ENCODE results near the gene RP2.

Gene RP2

GRCh38 chrX:46836701-46837557 lies at the start of gene RP2:
RP2 (plus strand) TSS chrX:46837043; CDS start chrX:46837101, 58 bp downstream.
- peak; percentile 79 to 82 for DNase-seq (ENCODE audit: low read depth in 2 of 2)

DNA sequence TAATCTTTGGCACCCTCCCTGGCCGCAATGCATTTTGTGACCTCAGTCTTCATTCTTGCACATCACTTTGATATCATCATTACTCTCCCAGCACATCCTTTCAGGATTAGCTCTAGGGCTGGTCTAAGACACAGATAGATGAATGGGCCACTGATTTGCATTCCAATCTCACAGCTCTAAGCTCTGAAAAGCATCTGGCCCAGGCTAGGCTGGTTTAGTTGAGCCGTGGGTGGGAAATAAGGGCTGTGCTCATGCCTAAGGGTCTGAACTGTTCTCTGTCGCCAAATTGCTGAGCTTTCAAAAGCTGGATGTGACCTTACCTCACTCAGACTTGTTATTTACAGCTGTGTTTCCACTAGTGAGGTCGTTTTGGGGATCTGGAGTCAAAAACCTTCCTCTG lies 47.9 kb upstream of the RP2 start:
- no peak for DNase-seq (ENCODE audit: low read depth in 2 of 2)

GRCh38 chrX:46791927-46792809 lies 44.7 kb upstream of the RP2 start:
- no peak for DNase-seq (ENCODE audit: low read depth in 2 of 2)

GRCh38 chrX:46792810-46793188 lies 44.0 kb upstream of the RP2 start:
- no peak for DNase-seq (ENCODE audit: low read depth in 2 of 2)

GRCh38 chrX:46793386-46794143 lies 43.3 kb upstream of the RP2 start:
- no peak for DNase-seq (ENCODE audit: low read depth in 2 of 2)

DNA sequence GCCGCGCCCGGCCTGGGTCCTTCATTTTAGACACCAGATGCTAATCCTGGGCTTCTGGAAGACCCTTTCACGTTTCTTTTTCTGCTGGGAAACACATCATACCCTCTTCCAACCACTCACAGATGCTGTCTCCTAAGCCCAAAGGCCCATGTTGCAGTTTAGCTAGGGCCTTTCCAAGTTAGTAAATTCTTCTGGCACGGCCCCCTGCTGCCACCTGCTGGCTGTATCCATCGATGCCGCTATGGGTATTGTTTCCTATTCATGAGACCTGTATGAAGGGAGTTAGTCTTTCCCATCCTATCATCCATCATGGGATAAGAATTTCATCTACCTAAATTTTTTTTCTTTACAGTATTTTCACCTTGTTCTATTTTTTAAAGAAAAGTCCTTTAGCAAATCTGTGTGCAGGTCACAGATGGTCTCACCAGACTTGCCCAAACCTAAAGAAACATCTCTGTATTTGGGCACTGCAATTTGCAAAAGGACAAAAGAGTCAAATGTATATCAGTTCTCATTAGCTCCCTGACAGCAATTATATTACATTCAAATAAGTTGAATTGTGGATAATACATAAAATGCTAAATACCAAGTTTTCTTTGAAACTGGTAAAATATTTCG lies 40.2 kb upstream of the RP2 start:
- peak; percentile 54 to 61 for DNase-seq (ENCODE audit: low read depth in 2 of 2)

- DNase-seq (ENCODE audit: low read depth in 2 of 2) = no peak
Measured at GRCh38 chrX:46803140-46803539, 33.7 kb upstream of the RP2 start.

DNA sequence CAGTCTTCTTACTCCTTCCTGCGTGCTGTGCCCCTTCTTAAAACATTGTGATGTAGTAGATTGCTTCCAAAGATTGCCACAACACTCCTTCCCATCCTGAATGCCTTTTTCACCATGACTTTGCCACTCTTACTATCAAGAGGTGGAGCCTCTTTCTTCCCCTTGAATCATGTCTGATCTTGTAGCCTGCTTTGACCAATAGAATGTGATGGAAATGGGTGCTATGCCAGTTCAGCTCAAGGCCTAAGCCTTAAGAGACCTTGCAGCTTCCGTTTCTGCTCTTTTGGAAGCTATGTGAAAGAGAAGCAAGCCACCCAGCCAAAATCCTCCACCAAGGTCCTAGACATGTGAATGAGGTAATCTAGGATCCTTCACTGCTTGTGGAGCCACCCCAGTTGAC lies 31.6 kb upstream of the RP2 start:
- no peak for DNase-seq (ENCODE audit: low read depth in 2 of 2)

- DNase-seq (ENCODE audit: low read depth in 2 of 2) = no peak
Measured at GRCh38 chrX:46811121-46811520, 25.7 kb upstream of the RP2 start.

DNA sequence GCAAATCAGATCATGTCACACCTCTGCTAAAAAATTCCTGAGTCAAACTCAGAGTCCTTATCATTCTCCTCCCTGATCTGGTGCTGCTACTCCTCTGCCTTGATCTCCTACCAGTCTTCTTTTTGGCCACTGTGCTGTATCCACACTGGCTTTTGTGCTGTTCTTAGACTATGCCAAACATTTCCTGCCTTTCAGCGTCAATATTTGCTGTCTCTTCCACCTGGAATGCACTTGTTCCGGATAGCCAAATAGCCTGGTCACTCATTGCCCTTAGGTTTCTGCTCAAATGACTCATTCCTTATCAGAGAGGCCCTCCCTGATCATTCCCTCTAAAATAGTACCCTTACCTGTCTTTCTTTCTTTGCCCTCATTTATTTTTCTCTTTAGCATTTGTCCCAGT lies 24.4 kb upstream of the RP2 start:
- no peak for DNase-seq (ENCODE audit: low read depth in 2 of 2)

DNA sequence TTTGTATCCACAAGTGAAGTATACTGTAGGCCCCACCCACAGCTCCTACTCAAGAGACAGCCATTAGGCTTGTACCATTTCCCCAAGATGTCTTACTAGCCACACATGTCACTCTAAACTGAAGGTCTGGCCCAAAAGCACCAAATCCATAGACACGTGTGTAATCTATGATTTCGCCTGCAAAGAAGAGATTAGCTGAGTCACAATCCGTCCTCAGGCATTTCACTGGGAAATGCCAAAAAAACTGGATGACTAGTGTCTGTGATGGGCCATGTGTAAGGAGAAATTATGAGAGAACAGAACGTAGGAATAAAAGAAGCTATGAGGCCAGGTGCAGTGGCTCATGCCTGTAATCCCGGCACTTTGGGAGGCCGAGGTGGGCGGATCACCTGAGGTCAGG lies 21.9 kb upstream of the RP2 start:
- no peak for DNase-seq (ENCODE audit: low read depth in 2 of 2)

- no peak for DNase-seq (ENCODE audit: low read depth in 2 of 2)
Measured at GRCh38 chrX:46819136-46819535, 17.7 kb upstream of the RP2 start.

DNA sequence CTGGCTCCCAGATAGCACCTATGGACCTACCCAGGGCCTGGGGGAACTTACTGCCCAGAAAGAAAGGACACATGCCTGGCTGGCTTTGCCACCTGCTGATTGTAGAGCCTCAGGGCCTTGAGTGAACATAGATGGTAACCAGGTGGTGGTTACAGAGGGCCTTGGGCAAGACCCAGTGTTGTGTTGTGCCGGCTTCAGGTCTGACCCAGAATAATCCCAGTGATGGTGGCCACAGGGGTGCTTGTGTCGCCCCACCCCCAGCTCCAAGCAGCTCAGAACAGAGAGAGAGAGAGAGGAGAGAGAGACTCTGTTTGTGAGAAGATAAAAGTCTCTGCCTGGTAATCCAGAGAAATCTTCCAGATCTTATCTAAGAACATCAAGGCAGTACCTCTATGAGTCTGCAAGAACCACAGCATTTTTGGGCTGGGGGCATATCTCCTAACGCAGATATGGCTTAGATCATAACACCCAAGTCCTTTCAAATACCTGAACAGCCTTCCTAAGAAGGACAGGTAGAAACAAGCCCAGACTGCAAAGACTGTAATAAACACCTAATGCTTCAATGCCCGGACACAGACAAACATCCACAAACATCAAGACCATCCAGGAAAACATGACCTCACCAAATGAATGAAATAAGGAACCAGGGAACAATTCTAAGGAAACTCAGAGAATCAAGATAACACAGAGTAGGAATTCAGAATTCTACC lies 16.3 kb upstream of the RP2 start:
- DNase-seq (ENCODE audit: low read depth in 2 of 2) = no peak

DNA sequence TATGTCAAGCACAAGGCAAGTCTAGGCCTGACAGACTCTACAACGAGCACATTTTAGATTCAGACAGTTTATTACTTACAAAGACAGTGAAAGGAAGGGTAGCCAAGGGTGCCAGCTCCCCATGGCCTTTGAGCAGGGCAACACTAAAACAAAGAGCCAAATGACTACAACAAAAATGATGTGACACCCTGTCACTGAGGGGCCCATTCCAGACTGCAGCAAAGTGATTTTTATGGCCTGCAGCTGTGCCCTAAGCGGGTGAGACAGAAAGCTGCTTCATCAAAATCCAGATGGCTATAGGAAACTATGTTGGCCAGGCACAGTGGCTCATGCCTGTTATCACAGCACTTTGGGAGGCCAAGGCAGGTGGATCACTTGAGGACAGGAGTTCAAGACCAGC lies 13.4 kb upstream of the RP2 start:
- no peak for DNase-seq (ENCODE audit: low read depth in 2 of 2)

DNA sequence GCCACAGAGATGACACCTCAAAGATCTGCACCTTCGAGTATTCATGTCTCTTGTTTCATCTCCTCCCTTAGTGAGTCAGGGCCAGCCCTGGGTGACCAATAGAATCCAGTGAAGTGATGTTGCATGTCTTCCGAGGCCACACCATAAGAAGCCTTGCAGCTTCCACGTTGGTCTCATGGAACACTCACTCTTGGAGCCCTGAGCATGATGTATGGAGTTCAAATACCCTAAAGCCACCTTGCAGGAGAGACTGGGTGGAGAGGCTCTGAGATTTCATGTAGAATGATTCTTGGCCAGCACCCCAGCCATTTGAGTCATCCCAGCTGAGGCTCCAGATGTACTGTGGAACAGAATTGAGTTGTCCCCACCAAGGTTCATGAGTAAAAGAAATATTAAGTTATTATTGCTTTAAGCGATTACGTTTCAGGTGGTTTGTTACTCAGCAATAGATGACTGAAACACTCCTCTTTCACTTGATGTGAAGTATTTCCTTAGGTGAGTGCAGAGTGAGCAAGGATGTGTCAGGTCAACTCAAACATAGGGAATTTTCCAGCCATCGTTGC lies 5.0 kb upstream of the RP2 start:
- DNase-seq (ENCODE audit: low read depth in 2 of 2) = no peak

- DNase-seq (ENCODE audit: low read depth in 2 of 2) = no peak
Measured at GRCh38 chrX:46837558-46838485, 979 bp downstream of the RP2 start.

- DNase-seq (ENCODE audit: low read depth in 2 of 2) = no peak
Measured at GRCh38 chrX:46838486-46838870, 1.6 kb downstream of the RP2 start.

- DNase-seq (ENCODE audit: low read depth in 2 of 2) = no peak
Measured at GRCh38 chrX:46838974-46839480, 2.2 kb downstream of the RP2 start.

DNA sequence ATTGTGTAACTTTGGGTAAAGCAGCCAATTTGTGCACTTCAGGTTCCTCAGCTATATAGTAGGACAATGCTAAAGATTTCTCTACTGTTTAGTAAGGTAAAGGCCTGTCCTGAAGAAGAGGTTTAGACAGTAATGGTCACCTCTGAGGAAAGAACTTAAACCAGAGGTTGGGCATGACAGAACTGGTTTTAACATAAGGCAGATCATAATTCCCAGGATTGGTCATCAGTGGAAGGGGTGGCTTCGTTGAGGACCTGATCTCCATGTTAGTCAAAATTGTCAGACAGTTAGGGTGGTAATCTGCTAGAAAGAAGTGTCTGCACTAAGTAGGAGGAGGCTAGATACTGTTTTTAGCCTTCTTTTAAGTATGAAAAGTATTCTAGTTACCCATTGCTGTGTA lies 4.1 kb downstream of the RP2 start:
- DNase-seq (ENCODE audit: low read depth in 2 of 2) = no peak
